GM18870 (cell line): Measurements from ENCODE around the gene PSMA2.

ENCODE experiments used
- ATAC-seq: cut with Tn5 transposase; IDR thresholded peaks from one replicate; pipeline ENCODE4 v1.9.1; 2021; ENCODE audit warnings: moderate library complexity; ENCODE audit not compliant: unreplicated experiment

Gene PSMA2

DNA sequence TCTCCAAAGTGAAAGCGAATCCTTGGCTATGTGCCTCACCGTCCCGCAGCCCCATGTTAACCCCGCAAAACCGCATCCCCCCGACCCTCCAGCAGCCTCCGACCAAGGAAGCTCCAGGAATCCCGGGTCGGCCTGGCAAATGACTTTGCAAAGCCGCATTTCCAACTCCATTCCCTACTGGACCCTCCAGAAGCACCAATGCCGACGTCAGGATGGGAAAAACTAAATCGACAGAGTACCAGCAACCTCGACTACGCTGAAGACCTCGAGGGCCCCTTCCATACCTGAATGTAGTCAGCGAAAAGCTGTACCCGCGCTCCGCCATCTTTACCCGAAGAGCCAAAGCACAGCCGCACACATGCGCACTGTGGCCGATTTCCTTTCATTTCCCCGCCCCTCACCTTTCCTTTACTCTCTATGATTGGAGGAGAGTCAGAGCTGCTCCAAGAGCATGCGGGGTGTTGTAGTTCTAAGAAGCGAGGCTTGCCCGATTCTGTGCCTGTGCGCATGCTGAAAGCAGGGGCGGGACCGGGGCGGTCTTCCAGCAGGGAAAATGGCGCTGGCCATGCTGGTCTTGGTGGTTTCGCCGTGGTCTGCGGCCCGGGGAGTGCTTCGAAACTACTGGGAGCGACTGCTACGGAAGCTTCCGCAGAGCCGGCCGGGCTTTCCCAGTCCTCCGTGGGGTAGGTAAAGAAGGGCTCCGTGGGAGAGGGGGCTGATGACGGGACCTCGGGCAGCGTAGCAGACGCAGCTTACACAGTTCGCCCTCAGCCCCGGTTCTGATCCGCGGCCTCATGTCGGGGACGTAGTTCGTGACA lies at the start of gene PSMA2, which contains the start of gene MRPL32:
TSS of gene PSMA2 (minus strand) at position 341 of the 818 bp plus-strand sequence. CDS start at position 325, 16 bp downstream.
TSS of gene MRPL32 (plus strand) at position 543 of the 818 bp plus-strand sequence. CDS start at position 554, 11 bp downstream.
- ATAC-seq = peak; percentile 99

DNA sequence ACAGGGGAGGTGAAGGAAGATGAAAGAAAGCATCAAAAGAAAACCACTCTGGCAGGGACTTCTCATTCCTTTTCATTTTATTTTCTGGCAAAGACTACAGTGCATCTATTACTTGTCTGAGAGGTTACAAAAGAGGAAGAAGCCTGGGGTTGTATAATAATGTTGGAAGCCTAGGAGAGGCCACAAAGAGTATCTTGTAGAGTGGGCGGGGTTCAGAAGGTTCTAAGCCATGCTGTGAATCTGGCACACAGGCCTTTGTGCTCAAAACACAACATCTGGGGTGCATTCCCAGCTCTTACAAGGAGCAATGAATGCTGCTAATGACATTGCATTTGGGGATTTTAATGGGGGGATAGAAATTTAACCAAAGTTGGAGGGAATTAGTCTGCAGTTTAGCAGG lies 49.6 kb upstream of the PSMA2 start:
- ATAC-seq = no peak

DNA sequence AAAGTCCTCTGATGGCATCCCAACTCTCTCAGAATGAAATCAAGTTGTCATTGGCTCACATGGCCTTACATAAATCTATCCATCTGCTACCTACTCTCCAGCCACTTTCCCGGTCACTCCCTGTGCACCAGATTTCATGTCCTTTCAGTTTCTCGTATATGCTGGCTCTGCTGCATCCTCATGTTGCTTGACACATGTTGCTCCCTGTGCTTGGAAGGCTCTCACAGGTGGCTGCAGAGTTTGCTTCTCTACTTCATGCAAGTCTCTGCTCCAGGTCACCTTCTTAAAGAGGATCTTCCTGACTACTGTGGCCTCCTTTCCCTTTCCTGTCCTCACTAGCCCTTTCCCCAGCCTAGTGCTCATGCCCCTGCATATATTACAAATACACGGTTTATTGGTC lies 48.5 kb upstream of the PSMA2 start:
- ATAC-seq = no peak

DNA sequence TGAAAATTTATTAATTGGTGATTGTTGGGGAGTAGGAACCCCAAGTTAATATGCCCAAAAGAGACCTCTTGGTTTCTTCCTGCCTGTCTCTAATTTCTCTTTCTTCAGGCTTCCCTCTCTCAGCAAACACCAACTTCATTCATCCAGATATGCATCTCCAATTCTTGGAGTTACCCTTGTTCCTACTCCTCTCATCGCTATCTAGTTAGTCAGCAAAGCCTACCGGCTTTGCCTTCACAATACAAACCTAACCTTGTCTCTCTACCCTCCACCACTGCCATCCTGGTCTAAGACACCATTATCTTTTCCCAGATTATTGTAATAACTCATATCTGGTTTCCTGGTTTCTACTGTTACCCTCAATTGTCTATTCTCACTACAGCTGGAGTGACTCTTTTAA lies 48.1 kb upstream of the PSMA2 start:
- no peak for ATAC-seq

DNA sequence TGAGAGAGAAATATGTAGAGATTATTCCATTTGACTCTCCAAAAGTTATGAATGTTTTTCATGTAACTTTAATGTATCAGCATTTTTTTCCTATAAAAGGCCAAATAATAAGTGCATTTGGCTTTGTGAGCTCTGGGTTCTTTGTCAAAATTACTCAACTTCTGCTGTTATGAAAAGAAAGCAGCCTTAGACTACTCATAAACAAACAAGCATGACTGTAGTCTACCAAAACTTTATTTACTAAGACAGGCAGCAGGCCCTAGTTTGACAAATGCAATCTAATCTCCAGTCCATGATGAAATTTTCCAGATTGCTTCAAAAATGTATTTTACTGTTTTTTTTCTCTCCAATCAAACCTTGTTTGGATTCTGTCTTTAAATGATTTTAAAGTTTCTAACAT lies 46.5 kb upstream of the PSMA2 start:
- no peak for ATAC-seq

DNA sequence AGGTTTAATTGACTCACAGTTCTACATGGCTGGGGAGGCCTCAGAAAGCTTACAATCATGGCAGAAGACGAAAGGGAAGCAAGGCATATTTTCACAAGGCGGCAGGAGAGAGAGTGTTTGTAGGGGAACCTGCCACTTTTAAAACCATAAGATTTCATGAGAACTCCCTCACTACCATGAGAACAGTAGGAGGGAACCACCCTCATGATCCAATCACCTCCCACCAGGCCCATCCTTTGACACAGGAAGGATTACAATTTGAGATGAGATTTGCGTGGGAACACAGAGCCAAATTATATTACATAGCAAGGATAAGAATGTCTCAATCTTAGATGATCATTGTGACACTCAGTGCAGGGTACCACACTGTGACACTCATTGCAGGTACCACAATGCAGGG lies 44.4 kb upstream of the PSMA2 start:
- no peak for ATAC-seq

DNA sequence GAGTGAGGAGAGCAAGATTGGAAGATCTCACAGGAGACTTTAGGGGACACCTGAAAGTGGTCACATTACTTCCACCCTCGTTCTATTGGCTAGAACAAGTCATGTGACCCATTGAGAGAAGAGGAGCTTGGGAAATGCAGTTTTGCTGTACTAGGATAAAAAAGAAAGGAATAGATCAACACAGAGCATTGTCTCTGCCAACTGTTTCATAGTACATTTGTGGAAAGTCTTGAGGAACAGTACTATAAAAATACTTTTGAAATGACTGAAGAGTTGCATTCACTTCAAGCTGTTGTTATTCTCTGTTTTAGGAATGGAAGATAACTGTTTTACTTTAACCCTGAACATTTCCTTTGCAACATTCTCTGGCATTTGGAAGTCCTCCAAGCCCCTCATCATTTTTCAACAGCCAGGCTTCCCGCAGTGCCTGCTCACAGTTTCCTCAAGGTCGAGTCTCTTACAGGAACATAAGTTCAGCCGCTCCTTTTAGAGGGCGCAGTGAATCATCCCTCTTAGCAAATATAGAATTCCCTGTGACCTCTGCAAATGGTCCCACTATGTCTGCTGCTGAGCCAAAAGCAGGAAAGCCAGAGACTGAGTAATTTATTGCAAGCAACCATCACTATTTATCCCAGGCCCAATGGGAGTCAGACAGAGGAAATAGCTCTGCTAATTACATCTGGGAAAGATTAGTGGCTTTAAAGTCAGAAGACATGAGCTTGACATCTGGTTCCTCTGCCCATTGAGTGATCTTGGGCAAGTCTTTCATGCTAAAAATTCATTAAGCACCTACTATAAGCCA lies 40.9 kb upstream of the PSMA2 start:
- ATAC-seq = no peak

DNA sequence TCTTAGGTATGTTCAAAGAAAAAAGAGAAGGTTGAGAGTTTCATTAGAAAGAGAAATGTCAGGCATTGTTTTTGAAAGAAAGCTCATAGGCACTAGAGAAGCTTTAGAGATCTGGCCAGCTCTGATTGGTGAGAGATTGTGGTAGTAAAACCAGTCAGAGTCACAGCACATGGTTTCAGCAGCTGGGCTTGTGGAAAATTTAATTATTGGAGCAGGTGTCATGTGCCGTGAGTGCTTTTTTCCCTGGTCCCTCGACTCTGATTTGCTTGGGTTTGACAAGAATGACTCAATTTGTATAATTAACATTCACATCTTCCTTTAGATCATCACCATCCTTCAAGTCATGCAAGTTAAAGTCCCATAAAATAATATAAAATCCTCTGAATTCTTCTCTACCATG lies 35.4 kb upstream of the PSMA2 start:
- ATAC-seq = no peak

DNA sequence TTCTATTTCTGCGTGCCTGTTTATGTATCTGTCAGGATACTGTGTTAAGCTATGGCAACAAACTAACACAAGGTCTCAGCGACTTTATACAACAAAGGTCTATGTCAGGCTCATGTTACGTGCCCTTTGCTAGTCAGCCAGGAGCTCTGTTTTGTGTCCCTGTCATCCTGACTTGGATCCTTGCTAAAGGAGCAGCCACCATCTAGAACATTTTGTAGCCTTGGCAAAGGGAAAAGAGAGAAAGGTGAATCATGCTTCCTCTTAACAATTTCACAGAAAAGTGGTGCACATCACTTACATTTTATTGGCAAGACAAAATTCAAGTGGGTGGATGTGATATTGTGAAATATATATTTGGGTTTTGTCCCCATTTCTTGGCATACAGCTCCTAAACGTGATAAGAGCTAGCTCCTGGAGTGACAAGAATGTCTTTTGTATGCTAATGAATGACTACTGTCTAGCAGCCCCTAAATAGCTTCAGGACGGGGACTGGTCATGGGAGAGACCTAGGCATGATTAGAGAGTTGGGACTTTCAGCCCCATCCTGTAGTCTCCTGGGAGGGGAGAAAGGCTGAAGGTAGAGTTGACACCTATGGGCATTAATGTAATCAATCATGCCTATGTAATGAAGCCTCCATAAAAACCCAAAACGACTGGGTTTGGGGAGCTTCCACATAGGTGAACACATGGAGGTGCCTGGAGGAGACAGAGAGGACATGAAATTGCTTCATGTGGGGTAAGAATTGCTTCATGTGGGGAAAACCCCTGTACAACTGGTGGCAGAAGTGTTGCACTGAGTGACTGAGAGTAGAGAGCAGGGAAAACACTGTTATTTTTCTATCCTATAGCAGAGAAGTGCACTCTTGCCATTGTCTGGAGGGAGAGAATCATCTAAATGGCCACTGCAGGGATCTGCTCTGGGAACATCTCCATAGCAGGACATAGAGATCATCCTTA lies 33.2 kb upstream of the PSMA2 start:
- ATAC-seq = no peak

DNA sequence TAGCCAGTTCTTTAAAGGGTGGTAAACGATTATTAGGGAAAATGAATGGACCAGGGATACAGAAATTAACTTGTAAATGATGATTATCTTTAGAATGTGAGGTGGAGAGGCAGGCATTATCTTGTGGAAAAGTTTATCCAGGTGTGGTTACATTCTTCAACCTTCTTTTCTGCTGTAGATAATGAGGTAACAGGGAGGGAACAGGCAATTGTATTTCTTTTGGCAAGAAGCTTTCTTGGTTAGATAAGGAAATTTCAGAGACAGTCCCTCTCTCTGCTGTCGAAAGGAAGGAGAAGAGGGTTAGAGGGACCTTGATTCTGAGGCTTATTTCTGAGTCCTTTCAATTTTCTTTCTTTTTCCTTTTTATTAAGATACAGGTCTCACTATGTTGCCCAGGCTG lies 32.3 kb upstream of the PSMA2 start:
- no peak for ATAC-seq

DNA sequence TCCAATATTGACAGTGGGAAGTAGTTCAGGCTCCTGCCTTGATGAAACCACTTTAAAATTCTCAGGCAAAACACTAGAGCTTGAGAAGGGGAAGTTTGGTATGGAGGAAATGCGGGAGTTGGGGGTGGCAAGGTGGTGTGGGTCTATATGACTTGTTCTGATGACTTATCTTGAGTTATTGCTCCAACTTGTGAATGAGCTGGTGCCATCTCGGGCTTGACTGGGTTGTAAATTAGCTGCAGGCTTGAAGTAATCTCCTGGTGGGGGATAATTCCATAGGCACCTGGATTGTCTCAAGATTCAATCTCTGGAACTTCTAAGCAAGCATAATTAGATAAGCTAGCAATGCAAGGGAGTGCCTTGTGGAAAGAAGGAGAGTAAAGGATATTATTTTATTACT lies 29.2 kb upstream of the PSMA2 start:
- no peak for ATAC-seq

DNA sequence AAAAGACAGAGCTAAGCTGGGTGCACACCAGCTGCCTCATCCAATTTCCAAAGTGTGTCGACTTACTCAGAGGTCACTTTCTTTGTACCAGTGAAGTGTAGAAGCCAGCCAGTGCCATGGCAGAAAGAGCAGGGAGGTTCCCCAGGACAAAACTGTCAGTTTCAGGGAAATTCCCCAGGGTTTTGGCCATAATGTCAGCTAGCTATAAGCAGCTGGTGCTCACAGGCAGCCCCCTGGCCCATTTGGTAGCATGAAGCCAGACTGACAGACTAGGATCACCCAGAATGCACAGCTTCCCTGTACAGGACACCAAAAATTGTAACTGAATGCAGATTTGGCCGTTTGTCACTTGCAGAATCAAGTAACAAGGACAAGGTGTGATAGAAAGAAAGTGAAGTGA lies 28.8 kb upstream of the PSMA2 start:
- ATAC-seq = peak; percentile 58

DNA sequence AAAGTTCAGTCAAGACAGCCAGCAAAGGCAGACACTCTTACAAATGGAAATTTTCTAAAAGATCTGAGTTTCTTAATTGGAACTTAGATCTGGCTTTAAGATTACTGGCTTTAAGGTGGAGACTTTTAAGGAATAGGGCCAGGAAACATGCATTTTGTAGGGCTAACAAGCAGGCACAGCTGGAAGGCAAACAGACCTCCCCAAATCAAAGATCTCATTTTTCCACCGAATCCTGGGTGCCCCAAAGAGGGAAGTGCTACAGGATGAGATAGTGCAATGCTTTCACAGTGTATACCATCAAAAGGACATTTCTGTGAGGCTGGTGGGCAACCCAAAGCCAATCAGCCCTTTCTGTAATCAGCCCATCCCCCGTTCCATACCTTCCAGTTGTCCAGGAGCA lies 27.6 kb upstream of the PSMA2 start:
- ATAC-seq = no peak

DNA sequence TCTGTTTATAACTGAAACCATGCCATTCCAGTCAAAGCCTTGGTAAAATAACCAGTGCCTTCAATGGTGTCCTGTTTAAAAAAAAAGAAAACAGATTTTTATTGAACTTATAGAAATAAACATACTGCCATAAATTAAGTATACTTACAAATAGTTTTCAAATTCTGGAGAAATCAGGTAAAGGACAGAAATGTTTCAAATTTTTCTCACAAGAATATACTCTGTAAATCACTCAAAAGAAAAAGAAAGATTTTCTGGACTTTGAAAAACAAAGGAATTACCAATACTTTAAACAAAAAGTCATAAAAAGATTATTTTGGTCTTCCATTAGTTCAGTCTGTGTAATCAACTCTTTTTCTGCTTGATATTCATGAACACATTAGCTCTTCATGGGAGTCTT lies 24.1 kb upstream of the PSMA2 start:
- ATAC-seq = no peak

DNA sequence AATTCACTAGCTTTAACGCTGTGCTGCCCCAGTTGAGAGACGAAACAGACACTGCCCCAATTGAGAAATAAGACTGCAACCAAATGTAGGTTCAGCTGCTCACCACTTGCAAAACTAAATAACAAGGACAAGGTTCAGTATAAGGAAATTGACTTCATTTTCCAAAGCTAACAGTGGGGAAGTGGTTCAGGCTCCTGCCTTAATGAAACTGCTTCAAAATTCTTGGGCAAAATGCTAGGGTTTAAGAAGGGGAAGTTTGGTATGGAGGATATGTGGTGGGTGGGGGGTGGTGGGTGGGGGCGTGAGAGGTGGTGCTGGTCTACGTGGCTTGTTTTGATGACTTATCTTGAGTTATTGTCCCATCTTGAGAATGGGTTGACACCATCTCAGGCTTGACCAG lies 22.0 kb upstream of the PSMA2 start:
- ATAC-seq = no peak

DNA sequence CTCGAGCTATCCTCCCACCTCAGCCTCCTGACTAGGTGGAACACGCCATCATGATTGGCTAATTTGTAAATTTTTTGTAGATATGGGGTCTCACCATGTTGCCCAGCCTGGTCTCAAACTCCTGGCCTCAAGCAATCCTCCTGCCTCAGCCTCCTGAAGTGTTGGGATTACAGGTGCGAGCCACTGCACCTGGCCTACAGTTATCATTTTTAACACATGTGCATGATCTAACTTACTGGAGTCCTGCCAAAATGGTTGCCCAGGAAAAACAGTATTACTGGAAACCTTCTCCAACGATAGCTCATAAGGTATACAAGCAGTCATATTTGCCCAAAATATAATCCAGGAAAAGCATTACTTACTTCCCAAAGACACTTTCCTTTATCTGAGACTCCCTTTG lies 20.4 kb upstream of the PSMA2 start:
- no peak for ATAC-seq

DNA sequence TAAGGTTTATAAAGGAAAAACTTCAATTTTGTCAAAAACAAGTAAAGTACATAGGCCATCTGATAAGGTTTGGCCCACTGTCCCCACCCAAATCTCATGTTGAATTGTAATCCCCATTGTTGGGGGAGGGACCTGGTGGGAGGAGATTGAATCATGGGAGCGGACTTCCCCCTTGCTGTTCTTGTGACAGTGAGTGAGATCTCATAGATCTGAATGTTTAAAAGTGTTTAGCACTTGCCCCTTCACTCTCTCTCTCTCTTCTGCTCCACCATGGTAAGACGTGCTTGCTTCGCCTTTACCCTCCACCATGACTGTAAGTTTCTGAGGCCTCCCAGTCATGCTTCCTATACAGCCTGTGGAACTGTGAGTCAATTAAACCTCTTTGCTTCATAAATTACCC lies 18.4 kb upstream of the PSMA2 start:
- no peak for ATAC-seq

DNA sequence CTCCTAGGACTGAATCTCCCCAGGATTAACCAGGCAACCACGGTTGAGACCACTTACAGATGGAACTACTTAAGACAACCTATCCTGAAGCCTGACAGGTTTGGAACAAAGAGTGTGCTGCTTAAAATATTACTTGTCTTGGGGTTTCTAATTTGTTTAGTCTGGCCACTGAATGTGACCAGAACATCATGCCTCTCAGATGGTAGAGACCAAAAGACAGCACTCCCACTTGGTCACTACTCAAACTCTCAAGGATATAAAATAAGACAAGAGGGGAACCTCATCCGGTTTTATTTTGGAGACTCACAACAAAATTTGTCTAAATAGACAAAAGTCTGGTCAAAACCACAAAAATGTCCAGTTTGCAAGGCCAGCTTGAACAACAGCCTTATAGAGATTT lies 15.5 kb upstream of the PSMA2 start:
- ATAC-seq = no peak

DNA sequence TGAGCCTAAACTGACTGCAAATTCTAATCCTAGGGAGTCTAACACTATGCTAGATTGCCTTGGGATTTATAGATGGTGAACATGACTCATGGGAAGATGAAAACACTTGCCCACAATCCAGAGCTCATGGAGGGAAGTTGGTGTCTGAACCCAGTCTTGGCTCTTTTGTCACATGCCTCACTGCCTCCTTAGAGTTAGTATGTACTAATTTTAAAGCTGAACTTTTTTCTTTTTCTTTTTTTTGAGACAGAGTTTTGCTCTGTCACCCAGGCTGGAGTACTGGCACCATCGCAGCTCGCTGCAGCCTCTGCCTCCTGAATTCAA lies 14.6 kb upstream of the PSMA2 start:
- no peak for ATAC-seq

DNA sequence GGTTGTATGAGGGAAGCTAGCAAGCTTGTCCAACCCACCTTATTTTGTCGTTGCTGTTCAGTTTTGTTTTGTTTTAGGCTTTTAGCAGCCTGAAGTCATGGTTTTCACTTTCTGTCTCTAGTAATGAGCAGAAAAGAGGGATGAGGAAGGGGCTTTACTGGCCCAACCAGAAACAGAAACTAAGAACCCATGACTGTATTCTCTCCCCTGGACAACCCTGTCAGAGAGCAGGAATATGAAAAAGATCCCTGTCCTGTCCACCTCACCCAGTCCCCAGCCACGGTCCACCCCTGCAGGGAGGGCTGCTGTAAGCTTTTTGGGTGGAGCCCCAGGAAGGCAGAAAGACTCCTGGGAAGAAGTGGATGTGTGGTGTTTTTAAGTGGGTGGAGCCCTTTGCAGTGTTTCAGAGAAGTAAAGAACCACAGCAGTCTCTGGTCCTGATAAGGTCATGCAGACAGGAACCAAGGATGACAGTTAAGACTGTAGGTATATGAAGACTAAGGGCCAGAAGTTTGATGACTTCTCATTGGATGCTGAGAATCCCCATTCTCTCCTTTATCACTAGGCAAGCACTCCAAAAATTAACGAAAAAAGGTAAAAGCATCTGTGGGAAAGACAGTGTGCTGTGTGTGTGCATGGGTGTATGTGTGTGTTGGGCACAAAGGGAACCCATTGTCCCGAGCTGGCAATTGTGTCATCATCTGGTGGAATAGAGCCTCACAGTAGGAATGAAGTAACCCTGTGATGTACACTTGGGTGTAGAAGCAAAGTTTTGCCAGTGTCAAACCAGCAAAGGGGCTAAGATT lies 14.1 kb upstream of the PSMA2 start:
- peak; percentile 54 for ATAC-seq
